ENCODE data around the gene DPP9. TPM values are rescaled to one million over a fixed set of nuclear protein-coding genes. Genes with fewer than 3 reads are reported as not detected.

DPP9 gene
- total RNA-seq, 1 donor, result 53.1 TPM

DNA sequence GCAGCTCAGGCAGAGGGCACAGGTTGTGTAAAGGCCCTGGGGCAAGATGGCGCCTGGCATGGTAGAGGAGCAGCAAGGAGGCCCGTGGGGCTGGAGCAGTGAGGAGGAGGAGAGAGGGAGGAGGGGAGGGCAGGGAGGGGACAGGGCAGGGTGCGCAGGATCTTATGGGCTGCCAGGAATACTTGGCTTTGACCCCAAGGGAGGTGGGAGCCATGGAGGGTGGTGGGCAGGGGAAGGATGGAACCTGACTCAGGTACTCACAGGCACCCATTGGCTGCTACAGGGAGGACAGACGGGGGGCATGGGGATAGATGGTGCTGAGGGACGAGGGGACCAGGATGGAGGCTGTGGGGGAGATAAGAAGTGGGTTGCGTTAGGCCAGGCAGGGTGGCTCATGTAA lies 81.0 kb downstream of the DPP9 start:
- DNase-seq (ENCODE audit: low read depth), result no peak
- no peak for TF ChIP-seq CTCF (IDR thresholded peaks at IDR 0.05; ENCODE audit: insufficient read depth, low read length)
- no peak overlapping the region for H3K4me3 ChIP-seq (ENCODE audit: low read depth, low read length)

- no peak for DNase-seq (ENCODE audit: low read depth)
- no peak overlapping the region for H3K4me3 ChIP-seq (ENCODE audit: low read depth, low read length)
- no peak for TF ChIP-seq CTCF (IDR thresholded peaks at IDR 0.05; ENCODE audit: insufficient read depth, low read length)
Observed at GRCh38 chr19:4641132-4641531, 82.5 kb downstream of the DPP9 start.

GRCh38 chr19:4640247-4641000 lies 83.2 kb downstream of the DPP9 start:
- no peak for TF ChIP-seq CTCF (IDR thresholded peaks at IDR 0.05; ENCODE audit: insufficient read depth, low read length)
- no peak for DNase-seq (ENCODE audit: low read depth)
- H3K4me3 ChIP-seq (ENCODE audit: low read depth, low read length), result peak overlapping the region; percentile 80

- no peak for TF ChIP-seq CTCF (IDR thresholded peaks at IDR 0.05; ENCODE audit: insufficient read depth, low read length)
- peak overlapping the region; percentile 80 for H3K4me3 ChIP-seq (ENCODE audit: low read depth, low read length)
- DNase-seq (ENCODE audit: low read depth), result no peak
Observed at GRCh38 chr19:4639531-4640246, 84.0 kb downstream of the DPP9 start.

DNA sequence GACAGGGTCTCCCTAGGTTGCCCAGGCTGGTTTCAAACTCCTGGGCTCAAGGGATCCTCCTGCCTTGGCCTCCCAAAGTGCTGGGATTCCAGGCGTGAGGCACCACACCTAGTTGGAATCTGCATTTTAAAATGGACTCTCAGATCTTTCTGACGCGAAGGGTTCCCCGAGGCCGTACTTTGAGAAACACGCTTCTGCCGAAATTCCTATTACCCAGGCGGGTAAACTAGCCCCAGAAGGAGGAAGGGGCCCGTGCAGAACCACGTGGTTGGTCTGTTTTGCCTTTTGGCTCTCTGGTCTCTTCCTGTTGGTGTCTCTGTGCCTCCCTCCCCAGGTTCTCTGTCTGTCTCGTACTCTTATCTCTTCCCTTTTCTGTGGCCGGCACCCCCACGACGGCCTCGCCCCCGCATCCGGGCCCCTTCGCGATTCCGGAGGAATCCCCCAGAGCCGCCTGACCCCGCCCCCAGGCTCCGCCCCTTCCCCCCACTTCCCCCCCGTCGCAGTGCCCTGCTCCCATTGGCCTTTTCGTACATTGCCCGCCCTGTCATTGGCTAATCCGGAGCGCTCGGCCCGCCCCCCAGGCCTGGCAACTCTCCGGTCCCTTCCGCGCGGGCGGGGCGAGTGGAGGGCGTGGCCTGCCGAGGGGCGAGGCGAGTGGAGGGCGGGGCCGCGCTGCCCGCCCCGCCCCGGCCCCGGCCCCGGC lies 84.7 kb downstream of the DPP9 start, which contains the start of gene TNFAIP8L1:
Gene TNFAIP8L1, plus strand, starts transcription at position 689 of the 703 bp plus-strand sequence. CDS start 12,354 bp downstream, outside the sequence.
- no peak for TF ChIP-seq CTCF (IDR thresholded peaks at IDR 0.05; ENCODE audit: insufficient read depth, low read length)
- peak; percentile 92 for DNase-seq (ENCODE audit: low read depth)
- H3K4me3 ChIP-seq (ENCODE audit: low read depth, low read length), result peak within 1 kb of the TSS; percentile 80

DNA sequence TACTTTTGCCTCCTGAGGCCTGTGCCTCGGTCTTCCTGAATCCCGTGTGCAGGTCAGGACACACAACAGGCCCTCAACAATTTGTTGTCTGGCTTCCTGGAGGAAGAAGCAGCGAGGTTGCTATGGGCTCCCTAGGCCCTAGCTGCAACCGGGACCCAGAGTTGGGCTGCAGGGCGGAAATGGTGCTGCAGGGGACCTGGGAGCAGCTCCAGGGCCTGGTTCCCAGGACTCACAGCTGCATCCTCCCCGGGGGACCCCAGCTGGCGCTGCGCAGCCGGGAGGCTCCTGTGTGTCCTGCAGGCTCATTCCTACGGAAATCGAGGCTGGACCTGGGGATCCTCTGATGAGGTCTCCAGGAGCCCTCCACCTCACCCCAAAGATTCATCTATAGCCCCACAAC lies 85.3 kb downstream of the DPP9 start:
- no peak for TF ChIP-seq CTCF (IDR thresholded peaks at IDR 0.05; ENCODE audit: insufficient read depth, low read length)
- H3K4me3 ChIP-seq (ENCODE audit: low read depth, low read length), result no peak overlapping the region
- no peak for DNase-seq (ENCODE audit: low read depth)
